ENCODE data around the gene C1orf105. TPM values are rescaled to one million over a fixed set of nuclear protein-coding genes. Genes with fewer than 3 reads are reported as not detected.

C1orf105 gene
- total and polyA plus RNA-seq, 2 of the 8 experiments (the other 6 are each of a cell fraction or from before 2014, with no cell fraction given) = not detected

GRCh38 chr1:172391976-172392375 lies 28.5 kb upstream of the C1orf105 start (continued):
- TF ChIP-seq FOSL1 (IDR thresholded peaks at IDR 0.05; ENCODE audit: insufficient read depth, low read depth, low read length) (no peak), RFX5 (IDR thresholded peaks at IDR 0.05; ENCODE audit: borderline replicate concordance, low read depth, low read length) (no peak), RAD21 (IDR thresholded peaks at IDR 0.05 in 1 of 2, conservative IDR thresholded peaks at IDR 0.05 in 1 of 2; ENCODE audit: low read depth in 2 of 2, low read length in 2 of 2) (no peak), RXRA (IDR thresholded peaks at IDR 0.05; ENCODE audit: insufficient read depth, low read depth, low read length) (no peak)
